Renal cortical epithelial cell (primary cell): Measurements from ENCODE around the gene CASTOR2. TPM values are rescaled to one million over a fixed set of nuclear protein-coding genes. Genes with fewer than 3 reads are reported as not detected.
"Not testable (repeated sequence)": the region's sequence is repeated elsewhere in the genome, so short reads cannot be mapped to it uniquely, and the experiment has no call there.

Experiments used
- DNase-seq: peaks from one replicate; pipeline ENCODE4 v3.0.0-alpha.2; 2011; ENCODE audit warnings: low read depth
- total RNA-seq: library from RNA; depleted of rRNA; stranded (reverse); fragments of >200 nt; gene quantifications from 2 replicates; pipeline ENCODE4 v1.2.3, GENCODE V29; 2014

CASTOR2 gene
- total RNA-seq, 1 donor from 2014 or later = 40.5 TPM

DNA sequence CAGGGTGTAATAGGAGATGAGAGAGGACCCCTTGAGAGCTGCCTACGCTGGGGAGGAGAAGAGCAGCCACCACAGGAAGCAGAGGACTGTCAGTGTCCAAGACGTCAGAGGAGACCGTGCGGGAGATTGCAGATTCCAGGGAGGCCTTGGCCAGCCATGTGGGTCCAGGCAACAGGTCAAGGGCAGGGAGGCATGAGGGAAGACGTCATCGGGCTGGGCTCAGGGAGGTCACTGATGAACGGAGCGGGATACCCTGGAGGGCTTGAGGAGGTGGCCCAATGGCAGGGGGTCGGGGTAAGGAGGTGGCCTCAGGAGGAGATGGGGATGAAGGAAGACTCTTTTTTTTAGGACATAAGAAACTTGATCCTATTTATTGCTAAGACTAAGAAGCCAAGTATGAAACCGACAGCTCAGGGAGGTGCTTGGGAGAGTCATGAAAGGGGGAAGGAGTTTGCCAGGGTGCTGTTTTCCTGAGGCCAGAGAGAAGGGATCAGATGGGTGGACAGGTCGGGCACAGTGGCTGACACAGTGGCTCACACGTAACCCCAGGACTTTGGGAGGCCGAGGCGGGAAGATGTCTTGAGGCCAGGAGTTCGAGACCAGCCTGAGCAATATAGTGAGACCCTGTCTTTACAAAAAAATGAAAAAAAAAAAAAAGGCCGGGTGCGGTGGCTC, 30.5 kb downstream of the CASTOR2 start:
- not testable (repeated sequence) for DNase-seq

DNA sequence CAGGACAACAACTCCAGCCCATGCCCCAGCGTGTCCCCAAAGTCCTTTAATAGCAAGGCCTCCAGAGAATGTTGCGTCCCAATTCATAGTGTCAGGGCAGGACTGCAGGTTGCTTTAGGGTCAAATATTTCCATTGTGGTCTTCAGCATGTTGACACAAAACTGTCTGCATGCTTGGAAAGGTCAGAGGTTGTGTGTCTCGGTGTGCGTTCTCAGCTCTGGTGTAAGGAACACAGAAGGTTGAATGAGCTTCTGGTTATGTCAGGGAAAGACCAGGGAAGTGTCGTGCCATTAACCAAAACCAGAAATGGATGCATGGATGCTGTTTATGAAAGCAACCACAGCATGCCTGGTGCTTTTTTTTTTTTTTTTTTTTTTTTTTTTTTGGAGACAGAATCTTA, 31.9 kb downstream of the CASTOR2 start:
- peak; percentile 18 for DNase-seq

DNA sequence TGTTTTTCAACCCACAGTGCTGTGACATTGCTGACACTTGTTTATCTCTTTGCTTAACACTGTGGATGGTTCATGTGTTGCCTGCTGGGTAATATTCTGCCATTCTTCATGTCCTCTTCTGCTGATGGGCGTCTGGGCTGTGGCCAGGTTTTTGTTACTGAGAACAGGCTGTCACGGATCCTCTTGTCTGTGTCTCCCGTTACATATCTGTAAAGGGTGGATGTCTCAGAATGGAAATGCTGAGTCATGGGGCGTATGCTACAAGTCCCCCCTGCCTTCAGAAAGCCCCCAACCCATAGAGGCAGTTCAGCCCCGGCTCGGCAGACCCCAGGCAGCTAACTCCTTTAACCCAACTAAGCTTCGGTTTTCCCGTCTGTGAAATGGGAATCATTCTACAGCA, 33.3 kb downstream of the CASTOR2 start:
- not testable (repeated sequence) for DNase-seq

DNA sequence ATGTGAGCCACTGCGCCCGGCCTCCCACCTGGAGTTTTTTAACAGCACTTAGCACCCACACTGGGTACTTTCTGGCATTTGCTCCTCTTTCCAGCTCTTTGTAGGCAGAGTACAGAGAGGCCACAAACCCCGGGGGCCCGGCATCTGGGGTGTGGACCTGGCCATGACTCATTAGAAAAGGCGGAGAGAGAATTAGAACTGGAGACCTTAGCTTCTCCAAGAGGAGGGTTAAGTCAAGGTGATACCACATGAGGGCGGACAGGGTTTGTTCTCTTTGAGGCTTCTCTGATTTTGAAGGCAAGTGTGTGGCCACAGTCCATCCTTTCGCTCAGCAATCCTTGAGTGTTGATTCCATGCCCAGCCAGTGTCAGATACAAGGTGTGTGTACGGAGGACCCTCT, 36.9 kb downstream of the CASTOR2 start:
- not testable (repeated sequence) for DNase-seq

DNA sequence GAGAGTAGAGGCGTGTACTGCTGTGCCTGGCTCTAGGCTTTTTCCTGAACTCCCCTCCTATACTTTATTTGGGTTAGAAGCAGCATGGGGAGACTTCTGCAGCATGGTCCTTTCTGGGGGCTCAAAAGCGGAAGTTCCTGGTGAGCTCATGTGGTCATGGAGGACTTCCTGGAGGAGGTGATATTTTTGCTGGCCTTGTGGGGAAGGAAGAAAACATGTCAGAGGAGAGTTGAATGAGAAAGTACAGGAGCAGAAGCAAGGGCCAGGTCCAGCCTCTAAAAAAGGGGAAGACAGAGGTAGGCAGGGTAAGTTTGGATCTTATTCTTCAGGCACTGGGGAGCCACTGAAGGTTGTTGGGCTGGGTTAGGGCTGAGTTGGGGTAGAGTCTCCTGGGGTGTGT, 45.5 kb downstream of the CASTOR2 start:
- DNase-seq = no peak

DNA sequence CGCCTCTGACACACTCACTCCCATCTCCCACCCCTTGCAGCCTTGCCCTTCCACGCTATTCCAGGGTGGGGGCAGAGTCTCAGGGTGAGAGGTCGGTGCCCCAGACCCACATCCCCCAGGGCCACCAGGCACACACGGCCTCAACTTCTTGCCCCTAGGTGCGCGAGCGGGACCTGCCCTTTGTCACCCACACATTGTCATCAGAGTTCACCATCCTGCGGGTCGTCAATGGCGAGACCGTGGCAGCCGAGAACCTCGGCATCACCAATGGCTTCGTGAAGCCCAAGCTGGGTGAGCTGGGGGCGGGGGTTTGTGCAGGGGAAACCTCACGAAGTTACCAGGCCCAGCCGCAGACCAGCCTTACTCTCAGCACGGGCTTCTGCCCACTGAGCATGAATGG, 53.3 kb downstream of the CASTOR2 start:
- no peak for DNase-seq

DNA sequence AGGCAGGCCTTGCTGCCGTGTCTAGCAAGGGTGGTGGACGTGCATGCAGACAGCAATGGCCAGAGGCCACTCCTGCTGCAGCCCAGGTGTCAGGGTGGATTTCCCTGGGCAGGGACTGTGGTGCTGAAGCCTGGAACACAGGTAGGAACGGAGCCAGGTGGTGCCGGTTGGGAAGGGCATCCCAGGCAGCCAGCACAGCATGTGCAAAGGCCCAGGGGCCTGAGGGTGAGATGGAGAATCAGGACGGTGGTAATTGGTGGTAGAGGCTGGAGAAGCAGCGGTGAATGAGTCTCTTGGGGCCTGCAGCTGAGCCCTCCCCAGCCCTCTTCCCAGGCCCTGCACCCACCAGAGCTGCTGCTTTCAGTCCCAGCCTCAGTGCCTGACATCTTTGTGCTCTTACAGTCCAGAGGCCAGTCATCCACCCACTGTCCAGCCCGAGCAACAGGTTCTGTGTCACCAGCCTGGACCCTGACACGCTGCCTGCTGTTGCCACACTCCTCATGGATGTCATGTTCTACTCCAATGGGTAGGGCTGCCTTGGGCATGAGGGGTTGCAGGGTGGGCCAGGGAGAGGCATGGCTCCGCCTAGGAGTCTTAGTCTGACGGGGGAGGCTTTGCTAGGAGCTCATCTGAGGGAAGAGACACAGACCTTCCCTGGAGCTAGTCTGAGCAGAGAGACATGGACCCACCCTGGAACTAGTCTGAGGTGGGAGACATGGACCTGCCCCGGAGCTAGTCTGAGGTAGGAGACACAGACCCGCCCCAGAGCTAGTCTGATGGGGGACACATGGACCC, 54.3 kb downstream of the CASTOR2 start:
- DNase-seq = no peak

DNA sequence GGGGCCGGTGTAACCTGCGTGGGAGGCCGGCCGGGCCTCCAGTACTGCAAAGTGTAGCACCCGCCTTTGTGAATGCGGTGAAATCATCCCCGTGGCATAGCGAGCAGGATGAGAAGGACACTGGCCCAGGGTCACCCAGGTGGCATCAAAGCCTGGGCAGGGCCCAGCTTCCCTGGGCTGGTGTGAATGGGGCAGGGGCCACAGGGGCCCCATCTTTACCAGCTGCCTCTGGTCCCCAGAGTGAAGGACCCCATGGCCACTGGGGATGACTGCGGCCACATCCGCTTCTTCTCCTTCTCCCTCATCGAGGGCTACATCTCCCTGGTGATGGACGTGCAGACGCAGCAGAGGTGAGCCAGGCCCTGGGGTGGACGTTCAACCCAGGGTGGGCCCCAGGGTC, 55.3 kb downstream of the CASTOR2 start:
- DNase-seq = no peak

DNA sequence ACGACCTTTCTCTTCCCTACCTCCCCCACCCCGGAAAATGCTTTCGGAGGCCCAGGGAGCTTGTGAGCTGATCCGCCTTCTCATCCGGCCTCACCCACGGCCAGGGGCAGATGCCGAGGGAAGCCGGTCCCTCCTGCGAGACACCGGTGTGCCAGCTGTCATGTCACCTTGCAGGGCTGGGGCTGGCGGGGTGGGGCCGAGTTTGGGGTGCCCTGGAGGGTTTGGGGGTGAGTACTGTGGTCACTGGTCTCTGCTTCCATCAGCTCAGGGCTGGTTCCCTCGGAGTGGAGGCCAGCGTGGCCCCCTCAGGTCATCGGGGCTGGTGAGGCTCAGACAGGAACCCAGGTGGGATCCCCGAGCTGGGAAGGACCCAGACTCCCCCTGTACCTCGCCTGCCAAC, 60.4 kb downstream of the CASTOR2 start:
- no peak for DNase-seq

DNA sequence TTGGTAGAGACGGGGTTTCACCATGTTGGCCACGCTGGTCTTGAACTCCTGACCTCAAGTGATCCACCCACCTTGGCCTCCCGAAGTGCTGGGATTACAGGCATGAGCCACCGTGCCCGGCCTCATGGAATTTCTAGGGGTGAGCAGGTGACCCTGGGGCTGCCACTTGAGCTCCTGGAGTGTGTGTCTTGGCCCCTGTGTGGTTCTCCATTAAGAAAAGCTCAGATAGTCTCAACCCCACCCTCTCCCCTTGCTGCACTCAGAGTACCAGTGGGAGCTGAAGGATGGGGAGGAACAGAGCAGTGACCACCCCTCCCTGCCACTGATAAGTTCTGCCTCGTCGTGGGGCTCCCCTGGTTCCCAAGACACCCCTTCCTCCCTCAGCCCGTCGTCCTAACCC, 63.8 kb downstream of the CASTOR2 start:
- no peak for DNase-seq

DNA sequence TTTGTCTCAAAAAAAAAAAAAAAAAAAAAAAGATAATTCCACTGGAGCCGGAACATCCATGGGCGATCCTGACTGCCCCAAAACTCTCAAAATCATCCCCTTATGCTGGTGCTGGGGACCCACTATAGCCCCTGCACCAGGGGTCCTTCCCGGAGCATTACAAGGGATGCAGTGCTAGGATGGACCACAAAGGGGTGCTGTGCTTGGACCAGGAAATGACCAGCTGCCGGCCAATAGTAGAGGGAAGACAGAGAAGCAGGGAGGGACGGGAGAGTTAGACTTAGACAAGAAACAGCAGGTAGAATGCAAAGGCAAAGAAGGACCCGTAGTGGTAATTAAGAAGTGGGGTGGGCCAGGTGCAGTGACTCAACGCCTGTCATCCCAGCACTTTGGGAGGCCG, 68.6 kb downstream of the CASTOR2 start:
- no peak for DNase-seq

DNA sequence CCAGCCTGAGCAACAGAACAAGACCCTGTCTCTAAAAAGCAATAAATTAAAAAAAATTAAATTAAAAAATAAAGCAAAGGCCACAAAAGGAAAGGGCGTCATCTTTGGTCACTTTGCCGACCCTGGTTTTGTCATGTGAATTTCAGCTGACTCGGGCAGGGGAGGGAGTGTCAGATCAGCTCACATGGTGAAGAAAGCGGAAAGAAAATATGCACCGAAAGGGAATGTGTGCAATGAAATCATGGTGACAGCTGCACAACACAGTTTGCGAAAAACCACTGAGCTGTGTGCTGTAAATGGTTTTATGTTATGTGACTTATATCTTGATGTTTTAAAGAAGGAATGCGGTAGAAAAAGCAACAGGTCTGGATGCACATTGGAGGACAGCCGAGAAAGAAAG, 69.3 kb downstream of the CASTOR2 start:
- no peak for DNase-seq

DNA sequence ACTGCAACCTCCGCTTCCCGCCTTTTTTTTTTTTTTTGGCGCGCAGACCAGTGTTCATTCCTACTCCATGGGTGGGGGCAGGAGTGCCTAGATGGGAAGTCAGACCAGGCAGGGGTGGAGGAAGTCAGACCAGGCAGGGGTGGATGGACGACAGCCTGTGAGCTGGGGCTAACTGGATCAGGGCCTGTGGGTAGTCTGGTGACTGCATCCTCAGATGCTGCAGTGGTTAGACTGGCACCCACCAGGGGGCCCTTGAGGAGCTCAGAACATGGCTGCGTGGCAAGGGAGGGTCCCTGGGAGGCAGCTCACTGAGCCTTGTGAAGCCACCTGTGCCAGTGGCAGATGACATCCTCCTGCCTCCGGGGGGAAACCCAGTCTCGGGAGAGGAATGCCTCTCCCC, 74.0 kb downstream of the CASTOR2 start:
- no peak for DNase-seq

DNA sequence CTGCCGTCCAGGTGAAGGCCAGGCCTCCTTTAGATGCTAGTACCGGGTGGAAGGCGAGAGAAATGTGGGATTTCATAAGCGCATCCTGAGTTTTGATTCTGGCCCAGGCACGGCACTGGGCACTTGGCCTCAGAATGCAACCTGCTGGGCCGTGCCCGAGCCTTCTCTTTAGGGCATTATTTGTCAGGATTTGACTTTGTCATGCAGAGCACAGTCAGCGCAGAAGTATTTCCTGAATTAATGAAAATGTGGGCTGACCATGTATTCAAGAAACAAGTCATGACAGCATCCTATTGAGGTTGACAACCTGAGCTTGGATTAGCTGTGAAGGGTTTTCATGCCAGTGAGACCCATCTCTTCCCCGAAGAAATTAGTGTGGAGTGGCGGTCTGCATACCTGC, 74.7 kb downstream of the CASTOR2 start:
- peak; percentile 9 for DNase-seq

DNA sequence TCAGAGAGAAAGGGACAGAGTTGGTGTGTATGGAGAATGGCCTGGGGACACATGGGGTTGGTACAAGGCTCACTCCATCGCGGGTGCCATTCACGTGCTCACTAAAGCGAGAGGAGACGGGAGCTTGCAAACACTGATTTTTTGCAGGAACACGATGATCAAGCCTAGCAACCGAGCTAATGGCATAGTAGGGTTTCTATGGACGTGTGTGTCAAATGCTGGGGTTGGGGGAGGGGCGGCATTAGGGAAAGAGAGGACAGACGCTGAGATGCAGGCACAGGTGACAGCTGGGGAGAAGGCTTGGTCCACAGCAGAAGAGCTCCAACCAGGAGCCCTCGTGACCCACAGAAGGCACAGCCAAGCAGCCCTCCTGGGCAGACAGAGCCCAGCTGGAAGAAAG, 75.2 kb downstream of the CASTOR2 start:
- no peak for DNase-seq

DNA sequence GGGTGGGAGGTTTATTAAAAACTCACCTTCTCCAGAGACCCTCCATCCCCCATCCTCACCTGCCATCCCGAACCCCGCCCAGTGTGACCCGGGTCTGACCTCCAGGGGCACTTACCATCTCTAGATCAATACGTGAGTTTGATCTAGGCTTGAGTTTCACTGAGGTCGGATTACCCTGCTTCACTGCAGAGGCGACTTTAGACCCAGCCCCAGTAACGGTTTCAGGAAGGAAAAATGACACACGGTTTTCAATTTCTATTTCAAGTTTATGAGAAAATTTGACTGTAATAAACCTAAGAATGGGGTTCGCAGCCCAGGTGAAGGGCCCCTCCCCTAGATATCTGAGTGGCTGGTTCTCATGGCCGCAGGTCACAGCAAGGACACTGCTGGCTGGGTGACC, 76.0 kb downstream of the CASTOR2 start:
- DNase-seq = no peak

DNA sequence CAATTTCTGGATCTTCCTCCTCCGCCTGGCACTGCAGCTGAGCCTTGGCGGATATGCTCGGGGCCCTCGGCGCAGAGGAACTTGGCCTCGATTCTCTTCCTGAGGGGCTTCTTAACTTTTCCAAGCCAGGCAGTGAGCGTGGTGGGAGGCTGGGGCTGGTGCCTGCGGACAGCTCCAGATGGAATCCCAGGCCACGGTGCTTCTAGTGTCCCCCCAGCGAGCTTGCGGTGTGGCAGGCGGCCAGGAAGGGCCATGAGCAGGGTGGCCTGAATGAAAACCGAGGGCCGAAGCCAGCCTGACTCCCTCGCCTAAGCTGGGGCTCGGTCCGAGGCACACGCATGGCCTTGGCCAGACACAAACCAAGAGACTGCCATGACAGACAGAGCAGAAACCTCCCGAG, 77.8 kb downstream of the CASTOR2 start:
- no peak for DNase-seq

DNA sequence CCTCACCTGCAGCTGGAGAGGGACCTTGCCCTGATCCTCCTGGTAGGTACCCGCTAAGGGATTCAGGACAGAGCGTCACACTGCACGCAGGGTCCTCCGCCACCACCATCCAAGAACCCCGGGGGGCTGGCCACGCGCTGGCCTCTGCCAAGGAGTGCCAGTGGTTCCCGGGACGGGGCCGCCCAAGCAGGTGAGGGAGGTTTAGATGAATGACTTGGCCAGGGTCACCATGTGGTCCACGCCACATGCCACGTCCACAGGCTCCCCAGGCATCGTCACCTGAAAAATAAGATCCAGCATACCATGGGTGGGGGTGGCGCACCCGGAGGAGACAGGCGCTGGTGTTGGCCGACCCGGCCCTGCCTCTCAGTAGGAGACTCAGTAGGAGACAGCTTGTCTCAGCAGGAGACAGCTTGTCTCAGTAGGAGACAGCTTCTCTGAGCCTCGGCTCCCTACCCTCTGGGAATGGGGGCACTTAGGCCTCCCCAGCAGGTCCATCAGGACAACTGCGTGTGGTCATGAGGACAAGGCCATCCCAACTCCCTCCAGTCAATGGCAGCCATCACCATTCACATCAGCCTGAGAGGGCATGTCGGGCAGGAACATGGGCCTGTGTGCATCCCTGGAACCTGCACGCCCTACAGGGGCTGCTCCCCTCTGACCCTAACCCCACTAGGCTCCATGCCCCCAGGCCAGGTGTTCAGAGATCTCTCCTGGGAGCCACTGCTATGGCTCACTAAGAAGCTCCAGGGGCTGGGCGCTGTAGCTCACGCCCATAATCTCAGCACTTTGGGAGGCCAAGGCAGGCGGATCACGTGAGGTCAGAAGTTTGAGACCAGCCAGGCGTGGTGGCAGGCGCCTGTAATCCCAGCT, 78.6 kb downstream of the CASTOR2 start:
- DNase-seq = no peak

DNA sequence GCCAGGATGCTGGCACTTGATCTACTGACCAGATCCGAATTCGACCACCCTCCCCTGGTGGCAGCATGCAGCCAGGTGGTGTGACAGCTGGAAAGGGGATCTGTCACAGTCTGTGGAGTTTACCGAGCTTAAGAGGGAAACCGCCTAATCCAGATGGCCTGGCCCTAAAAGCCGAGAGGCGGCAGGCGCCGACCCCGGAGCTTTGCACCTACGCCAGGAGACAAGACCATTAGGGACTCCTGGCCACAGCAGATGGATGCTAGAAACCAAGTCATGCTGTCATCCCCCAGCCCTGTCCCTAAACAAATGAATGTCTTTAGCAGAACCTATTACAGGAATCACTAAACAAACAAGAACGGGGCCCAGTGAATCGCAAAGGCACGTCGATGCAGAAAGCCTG, 81.4 kb downstream of the CASTOR2 start:
- no peak for DNase-seq

DNA sequence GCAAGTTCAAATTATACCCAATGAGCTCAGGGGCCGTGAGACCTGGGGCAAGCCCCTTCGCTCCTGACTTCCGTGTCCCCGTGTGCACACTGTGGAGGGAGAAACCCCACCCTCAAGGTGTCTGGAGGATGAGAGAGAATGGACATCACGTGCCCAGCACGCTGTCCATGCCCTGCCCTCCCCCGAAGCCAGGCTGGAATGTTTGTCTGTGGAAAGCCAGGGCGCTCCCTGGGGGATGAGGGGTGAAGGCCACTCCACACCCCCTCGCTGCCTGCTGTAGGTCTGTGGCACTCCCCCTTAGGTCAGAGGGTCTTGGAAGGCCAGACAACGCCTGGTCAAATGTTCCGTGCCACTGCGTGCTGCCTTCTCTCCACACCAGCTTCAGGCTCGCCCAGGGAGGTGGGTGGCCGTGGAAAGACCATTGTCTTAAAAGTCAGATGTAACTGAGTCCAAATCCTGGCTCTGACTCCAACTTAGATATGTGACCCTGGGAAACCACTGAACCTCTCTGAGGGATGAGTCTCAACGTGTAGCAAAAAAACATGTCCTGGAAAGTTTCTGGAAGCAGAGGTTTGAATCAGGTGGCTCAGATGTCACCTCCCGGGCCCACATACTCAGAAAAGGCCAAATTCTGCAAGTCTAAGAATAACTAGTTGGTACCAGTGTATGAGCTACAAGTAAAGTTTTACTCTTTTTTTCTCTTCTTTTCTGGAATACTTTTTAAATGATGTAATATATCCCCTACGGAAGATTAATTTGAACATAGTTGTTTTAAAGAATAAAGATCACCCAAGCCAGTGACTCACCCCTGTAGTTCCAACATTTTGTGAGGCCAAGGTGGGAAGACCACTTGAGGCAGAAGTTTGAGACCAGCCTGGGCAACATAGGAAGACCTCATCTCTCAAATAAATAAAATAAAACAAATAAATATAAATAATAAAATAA, 84.2 kb downstream of the CASTOR2 start:
- DNase-seq = no peak

DNA sequence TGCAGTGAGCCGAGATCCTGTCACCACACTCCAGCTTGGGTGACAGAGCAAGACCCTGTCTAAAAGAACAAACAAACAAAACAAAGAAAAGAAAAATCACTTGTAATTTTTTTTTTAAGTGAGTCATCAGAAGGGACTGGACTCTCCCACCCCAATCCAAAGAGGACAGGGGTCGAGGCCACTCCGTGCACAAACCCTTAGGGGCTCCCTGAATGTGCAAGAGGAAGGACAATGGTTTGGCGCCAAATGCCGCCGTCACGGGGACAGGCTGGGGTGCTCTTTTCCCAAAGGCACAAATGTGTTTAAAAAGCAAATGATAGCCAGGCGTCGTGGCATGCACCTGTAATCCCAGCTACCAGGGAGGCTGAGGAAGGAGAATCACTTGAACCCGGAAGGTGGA, 85.3 kb downstream of the CASTOR2 start:
- DNase-seq = no peak
